Choroid plexus epithelial cell (primary cell): Measurements from ENCODE around the gene WDR90.

Experiments used
- DNase-seq: peaks from one replicate; pipeline ENCODE4 v3.0.0-alpha.2; 2010; ENCODE audit warnings: low read depth
- H3K4me3 ChIP-seq: 2 replicates; pipeline ENCODE4 v1.5.1; 2011; ENCODE audit warnings: low read depth, mild to moderate bottlenecking, control low read depth, low read length, moderate library complexity
- CTCF ChIP-seq: conservative IDR thresholded peaks from 2 replicates; pipeline ENCODE4 v1.5.1; 2011; ENCODE audit warnings: low read depth, mild to moderate bottlenecking, control low read depth, inconsistent platforms, low read length, moderate library complexity

The WDR90 gene

GRCh38 chr16:636206-637080, 12.7 kb upstream of the WDR90 start, which contains the start of gene METTL26:
METTL26 (minus strand) TSS chr16:636305; CDS start chr16:636290, 15 bp downstream.
- peak within 1 kb of the TSS; percentile 87 for H3K4me3 ChIP-seq
- DNase-seq, result peak; percentile 95
- TF ChIP-seq CTCF, result no peak

DNA sequence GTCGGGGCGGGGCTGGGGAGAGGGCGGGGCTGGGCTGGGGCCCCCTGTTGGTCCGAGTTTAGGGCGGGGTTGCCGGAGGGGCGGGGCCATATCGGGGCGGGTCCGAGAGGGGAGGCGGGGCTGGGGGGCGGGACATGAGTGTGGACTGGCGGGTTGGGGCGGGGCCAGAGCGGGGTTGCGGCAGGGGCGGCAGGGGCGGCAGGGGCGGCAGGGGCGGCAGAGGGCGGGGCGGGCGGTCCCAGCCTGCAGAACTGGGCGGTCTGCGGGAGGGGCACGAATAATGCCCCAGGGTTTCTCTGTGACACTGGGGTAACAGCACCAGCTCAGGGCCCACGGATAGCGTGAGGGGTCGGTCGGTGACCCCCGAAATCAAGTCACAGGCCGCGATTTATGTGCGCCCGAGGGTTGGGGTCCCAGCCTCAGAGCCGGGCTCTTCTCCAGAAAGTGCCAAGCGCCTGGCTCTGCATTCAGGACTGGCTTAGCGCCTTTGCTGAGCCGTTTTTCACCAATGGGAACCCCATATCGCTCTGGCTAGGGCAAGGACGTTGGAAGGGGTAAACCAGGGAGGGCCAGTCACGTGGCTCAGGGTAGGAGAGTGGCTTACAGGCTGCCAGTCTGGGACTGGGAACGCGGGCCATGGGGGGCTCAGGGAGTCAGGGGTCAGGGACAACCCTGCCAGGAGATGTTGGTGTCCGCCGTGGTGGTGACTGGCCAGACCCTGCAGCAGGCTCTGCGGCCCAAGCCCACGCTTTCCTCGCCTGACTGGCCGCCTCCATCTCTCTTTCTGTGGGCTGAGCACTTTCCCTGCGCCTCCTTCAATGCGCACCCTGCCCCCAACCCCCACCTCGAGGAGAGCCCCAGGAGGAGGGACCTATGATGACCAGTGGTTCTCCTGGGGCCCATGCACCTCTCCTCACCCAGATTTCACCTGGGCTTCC, 11.8 kb upstream of the WDR90 start:
- H3K4me3 ChIP-seq, result peak overlapping the region; percentile 87
- peak; percentile 92 for DNase-seq
- TF ChIP-seq CTCF, result no peak

- TF ChIP-seq CTCF, result no peak
Observed at GRCh38 chr16:638034-638543, 11.1 kb upstream of the WDR90 start.

GRCh38 chr16:638836-639235, 10.3 kb upstream of the WDR90 start:
- no peak for DNase-seq
- no peak overlapping the region for H3K4me3 ChIP-seq
- TF ChIP-seq CTCF, result no peak

More at GRCh38 chr16:638034-638543, 11.1 kb upstream of the WDR90 start:
- no peak overlapping the region for H3K4me3 ChIP-seq
- DNase-seq, result no peak

GRCh38 chr16:640614-641013, 8.6 kb upstream of the WDR90 start:
- H3K4me3 ChIP-seq, result no peak overlapping the region
- no peak for TF ChIP-seq CTCF
- no peak for DNase-seq

DNA sequence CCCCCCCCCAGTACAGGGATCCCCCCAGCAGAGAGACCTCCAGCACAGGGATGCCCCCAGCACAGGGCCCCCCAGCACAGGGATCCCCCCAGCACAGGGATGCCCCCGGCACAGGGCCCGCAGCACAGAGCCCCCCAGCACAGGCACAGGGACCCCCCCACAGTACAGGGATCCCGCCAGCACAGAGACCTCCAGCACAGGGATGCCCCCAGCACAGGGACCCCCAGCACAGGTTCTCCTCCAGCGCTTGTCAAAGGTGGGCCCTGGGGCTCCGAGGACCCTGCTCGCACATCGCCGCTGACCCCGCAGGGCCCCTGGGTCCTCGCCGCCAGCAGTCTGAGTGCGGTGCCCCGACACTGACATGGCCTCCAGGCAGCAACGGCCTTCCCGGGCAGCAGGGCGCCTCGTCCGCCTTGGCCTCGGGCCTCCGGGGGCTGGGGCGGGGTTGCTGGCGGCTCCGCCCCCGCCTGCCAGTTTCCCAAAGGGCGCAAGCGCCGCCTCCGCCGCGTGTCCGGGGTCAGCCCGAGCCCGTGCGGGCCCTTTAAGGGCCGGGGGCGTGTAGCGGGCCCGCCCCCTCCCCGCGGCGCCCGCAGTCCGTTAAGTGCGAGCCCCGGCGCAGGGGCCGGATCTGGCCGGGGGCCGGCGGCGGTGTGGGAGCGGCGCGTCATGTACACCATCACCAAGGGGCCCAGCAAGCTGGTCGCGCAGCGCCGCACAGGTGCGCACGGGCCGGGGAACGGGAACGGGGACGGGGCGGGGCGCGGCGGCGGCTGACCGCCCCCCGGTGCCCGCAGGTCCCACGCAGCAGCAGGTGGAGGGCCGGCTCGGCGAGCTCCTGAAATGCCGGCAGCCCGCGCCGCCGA, 7.6 kb upstream of the WDR90 start, which contains the start of gene MCRIP2:
TSS of gene MCRIP2 (plus strand) at position 503 of the 863 bp plus-strand sequence. CDS start at position 667, 164 bp downstream.
- peak; percentile 47 for DNase-seq
- TF ChIP-seq CTCF, result no peak
- peak within 1 kb of the TSS; percentile 59 for H3K4me3 ChIP-seq
